H1 (cell line): ENCODE data around the gene RNASE2. TPM values are rescaled to one million over a fixed set of nuclear protein-coding genes. Genes with fewer than 3 reads are reported as not detected.

Source experiments
- CTCF ChIA-PET: fragments of 300-600 bp; sonication (Branson Sonifier 250); formaldehyde crosslinking; loops from one replicate; lab custom pipeline; 2021; ENCODE audit not compliant: partially characterized antibody; lab: Charles Lee
- POLR2A ChIA-PET: fragments of 300-600 bp; sonication (Branson Sonifier 250); formaldehyde crosslinking; loops from one replicate; lab custom pipeline; 2021; ENCODE audit warnings: inconsistent platforms; ENCODE audit not compliant: partially characterized antibody; lab: Charles Lee
- DNase-seq, 2 experiments: peaks; one replicate each; pipeline versions ENCODE4 v3.0.0 to v3.0.0-alpha.2; 2010 to 2022; ENCODE audit warnings: low spot score in 2 of 2, low read depth in 1 of 2, mixed read lengths in 1 of 2
- FAIRE-seq: peaks from 2 replicates; lab custom pipeline; 2011; peaks lifted over from hg19 to GRCh38; lab: Jason Lieb, UNC
- H2AFZ ChIP-seq: 2 replicates; pipeline ENCODE4 v1.8.1; 2012; ENCODE audit warnings: low read length, inconsistent platforms
- H2AK5ac ChIP-seq: 2 replicates; pipeline ENCODE4 v1.6.1; 2013; ENCODE audit warnings: low read depth, low read length
- H2BK120ac ChIP-seq: replicated peaks from 2 replicates; pipeline ENCODE3; 2013; ENCODE audit warnings: low read depth, low read length, inconsistent platforms
- H2BK12ac ChIP-seq: 2 replicates; pipeline ENCODE4 v1.6.1; 2013; ENCODE audit warnings: low read depth, low read length
- H2BK15ac ChIP-seq: 2 replicates; pipeline ENCODE4 v1.6.1; 2013; ENCODE audit warnings: low read length
- H2BK20ac ChIP-seq: 2 replicates; pipeline ENCODE4 v1.6.1; 2013; ENCODE audit warnings: low read length
- H2BK5ac ChIP-seq: 2 replicates; pipeline ENCODE4 v1.6.1; 2013; ENCODE audit warnings: low read depth, low read length
- H3K14ac ChIP-seq: 2 replicates; pipeline ENCODE4 v1.6.1; 2013; ENCODE audit warnings: inconsistent platforms; ENCODE audit not compliant: insufficient read length
- H3K18ac ChIP-seq: 2 replicates; pipeline ENCODE4 v1.6.1; 2013; ENCODE audit warnings: low read length; ENCODE audit errors: extremely low read depth
- H3K23ac ChIP-seq: 2 replicates; pipeline ENCODE4 v1.6.1; 2013; ENCODE audit warnings: inconsistent platforms; ENCODE audit not compliant: insufficient read length
- H3K23me2 ChIP-seq: 2 replicates; pipeline ENCODE4 v1.6.1; 2013; ENCODE audit warnings: low read depth, low read length
- H3K27ac ChIP-seq: 2 replicates; pipeline ENCODE4 v1.6.1; 2011; ENCODE audit warnings: low read depth, low read length, inconsistent platforms
- H3K27me3 ChIP-seq, 4 experiments: replicated peaks in 1 of 4; 1 replicate in 1 of 4; 2 replicates in 3 of 4; pipeline versions ENCODE4 v1.6.1 to v1.8.1; 2011 to 2013; ENCODE audit warnings: low read length in 3 of 4, mild to moderate bottlenecking in 3 of 4, inconsistent platforms in 2 of 4, mixed read lengths in 2 of 4, moderate library complexity in 1 of 4; ENCODE audit not compliant: control insufficient read depth in 3 of 4, insufficient read depth in 3 of 4; ENCODE audit errors: extremely low read depth in 1 of 4
- H3K36me3 ChIP-seq, 4 experiments: 2 replicates each; pipeline versions ENCODE4 v1.6.1 to v1.8.1; 2011 to 2013; ENCODE audit warnings: mild to moderate bottlenecking in 4 of 4, low read length in 3 of 4, moderate library complexity in 2 of 4, control low read depth in 1 of 4, inconsistent platforms in 1 of 4; ENCODE audit not compliant: insufficient read depth in 4 of 4, control insufficient read depth in 2 of 4
- H3K4ac ChIP-seq: replicated peaks from 2 replicates; pipeline ENCODE3; 2013; ENCODE audit warnings: low read length, low read depth, mixed read lengths, inconsistent platforms; ENCODE audit not compliant: insufficient read length
- H3K4me1 ChIP-seq, 4 experiments: replicated peaks in 1 of 4; 1 replicate in 1 of 4; 2 replicates in 3 of 4; pipeline versions ENCODE4 v1.6.1 to v1.8.1; 2011 to 2013; ENCODE audit warnings: low read length in 3 of 4, inconsistent platforms in 2 of 4, mixed read lengths in 1 of 4; ENCODE audit not compliant: insufficient read depth in 4 of 4, control insufficient read depth in 3 of 4
- H3K4me2 ChIP-seq, 2 experiments: 2 replicates each; pipeline versions ENCODE4 v1.6.1 to v1.8.1; 2011 to 2013; ENCODE audit warnings: low read depth in 2 of 2, low read length in 2 of 2, control low read depth in 1 of 2, inconsistent platforms in 1 of 2, mild to moderate bottlenecking in 1 of 2; ENCODE audit not compliant: insufficient read depth in 1 of 2
- H3K4me3 ChIP-seq, 4 experiments: fragments of 200-600, 300-600 bp in 1 of 4; sonication (generic), shearing (Covaris generic), sonication (Bioruptor Twin) in 1 of 4; 2 replicates each; pipeline versions ENCODE4 v1.5.1 to v1.8.1; 2011 to 2016; ENCODE audit warnings: low read length in 4 of 4, low read depth in 3 of 4, control low read depth in 2 of 4, inconsistent platforms in 2 of 4, mild to moderate bottlenecking in 2 of 4, mixed read lengths in 1 of 4, moderate library complexity in 1 of 4; ENCODE audit not compliant: insufficient read depth in 2 of 4; ENCODE audit errors: extremely low read depth in 1 of 4
- H3K56ac ChIP-seq: replicated peaks from 2 replicates; pipeline ENCODE3; 2013; ENCODE audit warnings: low read depth, mild to moderate bottlenecking, mixed read lengths, low read length, inconsistent platforms; ENCODE audit not compliant: insufficient read length
- H3K79me1 ChIP-seq: 2 replicates; pipeline ENCODE4 v1.6.1; 2013; ENCODE audit warnings: low read depth, low read length, control low read depth
- H3K79me2 ChIP-seq, 2 experiments: 2 replicates each; pipeline versions ENCODE4 v1.6.1 to v1.8.1; 2012 to 2013; ENCODE audit warnings: low read length in 2 of 2, mild to moderate bottlenecking in 2 of 2, inconsistent platforms in 1 of 2; ENCODE audit not compliant: insufficient read depth in 2 of 2, control insufficient read depth in 1 of 2
- H3K9ac ChIP-seq, 4 experiments: replicated peaks in 1 of 4; 1 replicate in 1 of 4; 2 replicates in 3 of 4; pipeline versions ENCODE4 v1.6.1 to v1.8.1; 2011 to 2013; ENCODE audit warnings: low read depth in 3 of 4, low read length in 3 of 4, control low read depth in 2 of 4, mild to moderate bottlenecking in 2 of 4, moderate library complexity in 2 of 4, inconsistent platforms in 1 of 4; ENCODE audit errors: extremely low read depth in 1 of 4
- H3K9me3 ChIP-seq, 2 experiments: 2 replicates each; pipeline versions ENCODE4 v1.6.1 to v1.8.1; 2012 to 2013; ENCODE audit warnings: mild to moderate bottlenecking in 2 of 2, moderate library complexity in 2 of 2, control low read depth in 1 of 2, inconsistent platforms in 1 of 2, low read depth in 1 of 2, low read length in 1 of 2, mixed read lengths in 1 of 2; ENCODE audit not compliant: insufficient read depth in 2 of 2
- H4K20me1 ChIP-seq, 2 experiments: replicated peaks in 1 of 2; 2 replicates each; pipeline versions ENCODE3 to v1.8.1; 2011 to 2013; ENCODE audit warnings: inconsistent platforms in 2 of 2, low read length in 2 of 2, mild to moderate bottlenecking in 1 of 2; ENCODE audit not compliant: insufficient read depth in 2 of 2, control insufficient read depth in 1 of 2
- H4K5ac ChIP-seq: 2 replicates; pipeline ENCODE4 v1.6.1; 2013; ENCODE audit warnings: low read length, low read depth, mixed read lengths, inconsistent platforms; ENCODE audit not compliant: insufficient read length
- H4K8ac ChIP-seq: 2 replicates; pipeline ENCODE4 v1.8.0; 2013; ENCODE audit warnings: mild to moderate bottlenecking, moderate library complexity, low read length, inconsistent platforms; ENCODE audit not compliant: insufficient read depth; ENCODE audit errors: extremely low read depth
- H4K91ac ChIP-seq: replicated peaks from 2 replicates; pipeline ENCODE3; 2013; ENCODE audit warnings: low read length, mixed read lengths, inconsistent platforms; ENCODE audit not compliant: insufficient read length
- ASH2L ChIP-seq: fragments of 200-600, 300-600 bp; sonication (generic); IDR thresholded peaks from one replicate; pipeline ENCODE4 v1.7.1; 2017; ENCODE audit warnings: low read length
- CHD1 ChIP-seq: IDR thresholded peaks from 2 replicates; pipeline ENCODE4 v1.6.1; 2012; ENCODE audit warnings: low read depth, low read length, improper control_type of control experiment
- CREB1 ChIP-seq: IDR thresholded peaks from 2 replicates; pipeline ENCODE4 v1.6.1; 2012; ENCODE audit warnings: inconsistent platforms
- KDM1A ChIP-seq: fragments of 200-600, 300-600 bp; sonication (generic); IDR thresholded peaks from 2 replicates; pipeline ENCODE4 v1.7.1; 2016; ENCODE audit warnings: mild to moderate bottlenecking, low read length, borderline replicate concordance
- KDM4A ChIP-seq: IDR thresholded peaks from one replicate; pipeline ENCODE4 v1.7.1; 2012; ENCODE audit warnings: low read depth, mild to moderate bottlenecking, moderate library complexity, low read length, inconsistent platforms; ENCODE audit not compliant: severe bottlenecking
- POLR2AphosphoS5 ChIP-seq: IDR thresholded peaks from 2 replicates; pipeline ENCODE4 v1.6.1; 2011; ENCODE audit warnings: low read depth, low read length
- RBBP5 ChIP-seq: IDR thresholded peaks from 2 replicates; pipeline ENCODE4 v1.7.1; 2012; ENCODE audit warnings: low read depth, mild to moderate bottlenecking, inconsistent platforms, low read length, moderate library complexity, borderline replicate concordance
- RXRA ChIP-seq: IDR thresholded peaks from 2 replicates; pipeline ENCODE4 v1.6.1; 2011; ENCODE audit warnings: low read depth, mild to moderate bottlenecking, low read length, moderate library complexity; ENCODE audit not compliant: insufficient read depth
- SIRT6 ChIP-seq: IDR thresholded peaks from one replicate; pipeline ENCODE4 v1.7.1; 2012; ENCODE audit warnings: low read length, inconsistent platforms
- SP4 ChIP-seq: IDR thresholded peaks from 2 replicates; pipeline ENCODE4 v1.6.1; 2012; ENCODE audit warnings: low read length, inconsistent platforms
- YY1 ChIP-seq: IDR thresholded peaks from 2 replicates; pipeline ENCODE4 v1.6.1; 2011; ENCODE audit warnings: low read depth, mild to moderate bottlenecking, low read length
- WGBS, 2 experiments: shearing (Covaris generic) in 1 of 2; methylation state at CpG; one replicate each; pipeline versions ENCODE4 v1.1.6 to v1.1.7; 2013 to 2015; ENCODE audit warnings: low lambda C conversion rate in 2 of 2, mixed read lengths in 2 of 2, inconsistent platforms in 1 of 2, low coverage in 1 of 2, missing lambda C conversion rate in 1 of 2; ENCODE audit not compliant: insufficient replicate concordance in 2 of 2, insufficient coverage in 1 of 2, insufficient read length in 1 of 2; ENCODE audit errors: extremely low coverage in 1 of 2, missing lambda C conversion rate in 1 of 2; 5-methylcytosine and 5-hydroxymethylcytosine counted together
- polyA plus RNA-seq, 7 experiments: library from polyadenylated mRNA; depleted of rRNA in 3 of 7; stranded (reverse) in 5 of 7; unstranded in 2 of 7; fragments of >200 nt in 5 of 7; fragments of 200-250 nt in 2 of 7; gene quantifications; 1 replicate in 5 of 7; 2 replicates in 1 of 7; 4 replicates in 1 of 7; pipeline versions ENCODE4 v1.2.1 to v1.2.3, GENCODE V29; 2011 to 2013; ENCODE audit warnings: missing spikeins in 2 of 7, mixed read lengths in 2 of 7
- total RNA-seq: library from RNA; stranded (reverse); fragmentation: NEBNext Ultra II Directional; extraction: Animal tissue kit (Norgen Biotek cat#: 25700); gene quantifications from 2 replicates; pipeline ENCODE4 v1.2.1, GENCODE V29; 2021
- TF ChIP-seq, protein P1 (sequence below): IDR thresholded peaks from 2 replicates; pipeline ENCODE4 v1.6.1; 2012; ENCODE audit warnings: low read length, inconsistent platforms

The RNASE2 gene
- total and polyA plus RNA-seq, 2 of the 8 experiments (the other 6 are each of a cell fraction or from before 2014, with no cell fraction given) = not detected

DNA sequence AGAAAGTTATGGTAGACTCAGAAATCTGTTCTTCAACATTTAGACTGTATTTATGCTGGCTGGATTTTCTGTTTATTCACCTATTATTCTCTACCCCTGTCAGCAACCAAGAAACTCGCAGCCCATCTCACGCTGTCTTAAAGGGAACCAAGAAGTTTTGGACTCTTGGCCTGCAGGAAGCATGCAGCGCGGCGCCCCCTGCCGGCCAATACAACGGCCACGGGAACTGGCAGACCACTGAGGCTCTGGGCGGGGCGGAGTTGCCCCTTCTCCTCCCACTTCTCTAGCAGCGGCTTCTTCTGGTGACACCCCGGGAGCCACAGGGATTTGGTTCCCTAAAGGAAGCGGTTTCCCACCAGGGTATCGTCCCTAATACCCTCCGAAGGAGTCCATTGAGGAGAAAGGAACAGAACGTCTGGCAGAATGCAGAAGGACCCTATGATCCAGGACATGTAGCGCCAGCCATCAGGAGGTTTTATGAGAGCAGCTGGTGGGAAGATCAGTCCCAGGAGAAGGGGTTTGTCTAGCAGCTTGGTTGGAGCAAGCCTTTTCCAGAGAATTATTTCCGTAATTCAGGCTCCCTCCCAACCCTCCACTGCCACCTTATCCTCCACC, 21.0 kb upstream of the RNASE2 start:
- Histone ChIP-seq H3K4me3 (peak overlapping the region in 1 of 4 experiments; percentile 31; a peak in 1 of 8 replicates), H2BK5ac (no peak overlapping the region)
- peak; percentile 54 to 96 for DNase-seq
- TF ChIP-seq POLR2AphosphoS5 = no peak
- no peak for TF ChIP-seq SIRT6
- TF ChIP-seq RXRA = no peak
- peak; percentile 38 for TF ChIP-seq KDM4A
- no peak for TF ChIP-seq CREB1
- TF ChIP-seq SP4 = no peak
- no peak for TF ChIP-seq KDM1A
- 0 out of 2 replicates have a peak, but pooled peaks have one; percentile 10 for TF ChIP-seq YY1
- TF ChIP-seq ASH2L = no peak
- TF ChIP-seq, protein P1, sequence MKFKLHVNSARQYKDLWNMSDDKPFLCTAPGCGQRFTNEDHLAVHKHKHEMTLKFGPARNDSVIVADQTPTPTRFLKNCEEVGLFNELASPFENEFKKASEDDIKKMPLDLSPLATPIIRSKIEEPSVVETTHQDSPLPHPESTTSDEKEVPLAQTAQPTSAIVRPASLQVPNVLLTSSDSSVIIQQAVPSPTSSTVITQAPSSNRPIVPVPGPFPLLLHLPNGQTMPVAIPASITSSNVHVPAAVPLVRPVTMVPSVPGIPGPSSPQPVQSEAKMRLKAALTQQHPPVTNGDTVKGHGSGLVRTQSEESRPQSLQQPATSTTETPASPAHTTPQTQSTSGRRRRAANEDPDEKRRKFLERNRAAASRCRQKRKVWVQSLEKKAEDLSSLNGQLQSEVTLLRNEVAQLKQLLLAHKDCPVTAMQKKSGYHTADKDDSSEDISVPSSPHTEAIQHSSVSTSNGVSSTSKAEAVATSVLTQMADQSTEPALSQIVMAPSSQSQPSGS = no peak
- TF ChIP-seq CHD1 = no peak
- TF ChIP-seq RBBP5 = no peak

More for the DNA sequence above, 21.0 kb upstream of the RNASE2 start:
- Histone ChIP-seq H2AK5ac (no peak overlapping the region), H4K20me1 (no peaks in the 10 kb centered on the region), H3K79me1 (no peaks in the 10 kb centered on the region), H3K36me3 (no peaks in the 10 kb centered on the region), H4K8ac (no peak overlapping the region), H3K9me3 (no peaks in the 10 kb centered on the region), H2BK12ac (no peak overlapping the region), H3K23ac (no peak overlapping the region), H3K4me1 (no peaks in the 10 kb centered on the region), H3K14ac (no peak overlapping the region), H3K27ac (no peak overlapping the region), H2AFZ (peak overlapping the region; percentile 97), H4K91ac (no peak overlapping the region), H3K18ac (no peak overlapping the region), H2BK120ac (no peak overlapping the region), H3K4me2 (peak overlapping the region in 1 of 2 experiments; percentile 50; a peak in 2 of 4 replicates), H3K79me2 (no peaks in the 10 kb centered on the region), H3K56ac (no peak overlapping the region), H3K27me3 (no peaks in the 10 kb centered on the region), H3K23me2 (no peaks in the 10 kb centered on the region), H3K9ac (no peak overlapping the region), H3K4ac (no peak overlapping the region), H4K5ac (no peak overlapping the region), H2BK20ac (no peak overlapping the region), H2BK15ac (no peak overlapping the region)
- WGBS, 2 experiments = 28% methylated on average over 18 of the region's 18 CpGs; no CpG with 5 or more reads in 1 of the 2 experiments
- CTCF ChIA-PET = interaction anchor here (0.6 to 3.1 kb wide), 16 partner anchors 9 to 276 kb away, joined by 3 to 15 read pairs (median 4); no protein-coding TSS in a partner anchor
- FAIRE-seq = no peak
- POLR2A ChIA-PET = no interaction called here
